ENCODE data around the gene TRMT2A.

Gene TRMT2A

GRCh38 chr22:20093418-20094196 lies 23.4 kb downstream of the TRMT2A start:
- peaks cover 95% of the 10 kb centered on the region for H3K36me3 ChIP-seq (ENCODE audit: insufficient read depth, low read length)
- peaks cover 2% of the 10 kb centered on the region for H3K9me3 ChIP-seq (ENCODE audit: low read length)
- no peak overlapping the region for H3K4me3 ChIP-seq (ENCODE audit: low read length)
- H2AFZ ChIP-seq (ENCODE audit: low read depth, low read length) = no peak overlapping the region
- H3K4me1 ChIP-seq (ENCODE audit: insufficient read depth, low read length) = no peaks in the 10 kb centered on the region
- no peaks in the 10 kb centered on the region for H3K27me3 ChIP-seq (ENCODE audit: insufficient read depth, low read length)

GRCh38 chr22:20092477-20092854 lies 24.6 kb downstream of the TRMT2A start:
- Histone ChIP-seq H3K4me3 (ENCODE audit: low read length) (no peak overlapping the region), H3K27me3 (ENCODE audit: insufficient read depth, low read length) (no peaks in the 10 kb centered on the region), H2AFZ (ENCODE audit: low read depth, low read length) (no peak overlapping the region), H3K4me1 (ENCODE audit: insufficient read depth, low read length) (no peaks in the 10 kb centered on the region), H3K36me3 (ENCODE audit: insufficient read depth, low read length) (peaks cover 97% of the 10 kb centered on the region), H3K9me3 (ENCODE audit: low read length) (peaks cover 2% of the 10 kb centered on the region)

DNA sequence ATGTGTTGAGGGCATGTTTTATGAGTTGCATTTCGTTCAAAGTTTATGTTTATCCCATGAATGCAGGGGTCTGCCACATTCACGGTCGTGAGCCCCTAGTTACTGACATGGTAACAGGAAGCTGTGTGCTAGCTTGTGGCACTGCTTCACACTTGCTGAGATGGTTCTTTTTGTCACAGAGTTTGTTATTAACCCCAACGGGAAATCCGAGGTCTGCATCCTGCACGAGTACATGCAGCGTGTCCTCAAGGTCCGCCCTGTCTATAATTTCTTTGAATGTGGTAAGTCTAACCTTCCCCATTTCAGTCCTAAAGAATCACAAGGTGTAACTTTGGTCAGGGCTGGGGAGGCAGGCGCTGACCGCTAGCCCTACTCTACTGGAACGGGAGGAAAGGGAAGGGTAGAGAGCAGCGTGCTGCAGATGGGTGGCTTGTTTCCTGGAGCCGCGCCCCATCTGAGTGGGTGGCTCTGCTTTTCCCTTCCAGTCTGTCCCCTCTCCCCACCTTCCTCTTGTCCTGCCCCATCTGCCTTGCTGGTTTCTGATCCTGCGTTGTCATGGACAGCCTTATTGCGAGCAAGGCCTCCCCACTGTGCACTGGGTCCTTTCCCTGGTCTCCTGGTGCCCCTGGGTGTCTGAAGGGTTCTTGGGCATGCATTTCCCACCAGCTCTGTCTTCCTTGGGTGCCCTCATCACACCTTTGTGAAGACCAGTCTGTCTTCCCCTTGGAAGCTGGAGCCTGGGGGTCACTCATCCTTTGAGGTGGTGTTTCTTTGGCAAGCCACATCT lies 25.1 kb downstream of the TRMT2A start:
- Histone ChIP-seq H3K4me3 (ENCODE audit: low read length) (no peak overlapping the region), H3K27me3 (ENCODE audit: insufficient read depth, low read length) (no peaks in the 10 kb centered on the region), H3K36me3 (ENCODE audit: insufficient read depth, low read length) (peaks cover 97% of the 10 kb centered on the region), H3K9me3 (ENCODE audit: low read length) (peaks cover 2% of the 10 kb centered on the region), H3K4me1 (ENCODE audit: insufficient read depth, low read length) (no peaks in the 10 kb centered on the region), H2AFZ (ENCODE audit: low read depth, low read length) (no peak overlapping the region)

DNA sequence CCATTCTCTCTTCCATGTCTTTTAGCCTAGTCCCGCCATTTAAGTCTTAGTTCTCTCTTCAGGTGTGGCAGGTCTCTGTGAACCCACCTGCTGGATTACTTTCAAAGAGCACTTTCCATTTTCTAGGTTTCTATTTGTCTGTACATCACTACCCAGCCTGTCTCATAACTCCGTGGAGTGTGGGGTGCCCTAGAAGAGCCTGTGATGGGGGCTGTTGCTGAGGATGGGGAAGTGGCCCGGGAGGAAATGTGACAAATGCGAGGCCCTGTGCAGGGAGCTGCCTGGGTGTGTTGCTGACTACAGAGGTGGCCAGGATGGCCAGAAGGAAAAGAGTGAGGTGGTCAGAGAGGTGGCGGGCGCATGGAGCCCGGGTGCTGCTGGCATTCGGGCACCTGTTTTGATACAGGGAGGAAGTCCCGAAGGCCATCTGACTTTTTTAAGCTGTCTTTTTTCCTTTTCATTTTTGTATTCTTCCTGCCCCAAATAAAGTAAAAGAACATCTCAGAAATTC lies 26.2 kb downstream of the TRMT2A start:
- Histone ChIP-seq H3K4me3 (ENCODE audit: low read length) (no peak overlapping the region), H3K36me3 (ENCODE audit: insufficient read depth, low read length) (peaks cover 98% of the 10 kb centered on the region), H2AFZ (ENCODE audit: low read depth, low read length) (no peak overlapping the region), H3K9me3 (ENCODE audit: low read length) (peaks cover 2% of the 10 kb centered on the region), H3K27me3 (ENCODE audit: insufficient read depth, low read length) (no peaks in the 10 kb centered on the region), H3K4me1 (ENCODE audit: insufficient read depth, low read length) (no peaks in the 10 kb centered on the region)

DNA sequence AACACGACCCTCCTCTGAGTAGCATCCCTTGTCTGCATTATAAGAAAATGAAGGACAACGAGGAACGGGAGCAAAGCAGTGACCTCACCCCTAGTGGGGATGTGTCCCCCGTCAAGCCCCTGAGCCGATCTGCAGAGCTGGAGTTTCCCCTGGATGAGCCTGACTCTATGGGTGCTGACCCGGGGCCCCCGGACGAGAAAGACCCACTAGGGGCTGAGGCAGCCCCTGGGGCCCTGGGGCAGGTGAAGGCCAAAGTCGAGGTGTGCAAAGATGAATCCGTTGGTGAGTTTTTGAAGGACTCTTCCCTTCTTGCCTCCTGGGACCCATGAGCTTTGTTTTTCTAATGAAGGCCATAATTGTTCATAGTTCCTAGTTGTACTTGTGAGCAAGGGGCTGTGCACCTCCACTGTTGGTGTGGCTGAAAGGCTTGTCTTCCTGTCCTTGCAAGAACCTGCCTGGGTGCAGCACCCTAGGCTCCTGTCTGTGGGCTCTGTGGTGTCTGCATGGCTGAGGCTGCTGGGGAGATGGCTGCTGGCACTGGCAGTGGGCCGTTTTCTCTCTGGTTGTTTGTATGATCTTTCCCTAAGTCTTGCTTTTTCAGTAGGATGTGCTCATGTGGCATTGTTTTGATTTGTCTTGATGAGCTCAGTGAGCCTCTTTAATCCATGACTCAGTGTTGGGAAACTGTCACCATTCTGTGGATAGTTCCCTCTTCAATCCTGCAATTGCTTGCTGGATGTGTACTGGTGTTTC lies 26.9 kb downstream of the TRMT2A start:
- H3K9me3 ChIP-seq (ENCODE audit: low read length) = peaks cover 2% of the 10 kb centered on the region
- no peak overlapping the region for H2AFZ ChIP-seq (ENCODE audit: low read depth, low read length)
- no peaks in the 10 kb centered on the region for H3K4me1 ChIP-seq (ENCODE audit: insufficient read depth, low read length)
- H3K36me3 ChIP-seq (ENCODE audit: insufficient read depth, low read length) = peaks cover 96% of the 10 kb centered on the region
- no peak overlapping the region for H3K4me3 ChIP-seq (ENCODE audit: low read length)
- no peaks in the 10 kb centered on the region for H3K27me3 ChIP-seq (ENCODE audit: insufficient read depth, low read length)

- Histone ChIP-seq H2AFZ (ENCODE audit: low read depth, low read length) (no peak overlapping the region), H3K36me3 (ENCODE audit: insufficient read depth, low read length) (peaks cover 89% of the 10 kb centered on the region), H3K4me1 (ENCODE audit: insufficient read depth, low read length) (peaks cover 3% of the 10 kb centered on the region), H3K4me3 (ENCODE audit: low read length) (no peak overlapping the region), H3K9me3 (ENCODE audit: low read length) (peaks cover 2% of the 10 kb centered on the region), H3K27me3 (ENCODE audit: insufficient read depth, low read length) (no peaks in the 10 kb centered on the region)
Observed at GRCh38 chr22:20089226-20089976, 27.6 kb downstream of the TRMT2A start.

- Histone ChIP-seq H3K4me3 (ENCODE audit: low read length) (no peak overlapping the region), H3K4me1 (ENCODE audit: insufficient read depth, low read length) (peaks cover 13% of the 10 kb centered on the region), H3K9me3 (ENCODE audit: low read length) (no peaks in the 10 kb centered on the region), H3K27me3 (ENCODE audit: insufficient read depth, low read length) (no peaks in the 10 kb centered on the region), H3K36me3 (ENCODE audit: insufficient read depth, low read length) (peaks cover 81% of the 10 kb centered on the region), H2AFZ (ENCODE audit: low read depth, low read length) (no peak overlapping the region)
Observed at GRCh38 chr22:20088263-20088648, 28.8 kb downstream of the TRMT2A start.

- Histone ChIP-seq H3K36me3 (ENCODE audit: insufficient read depth, low read length) (peaks cover 83% of the 10 kb centered on the region), H3K9me3 (ENCODE audit: low read length) (no peaks in the 10 kb centered on the region), H3K27me3 (ENCODE audit: insufficient read depth, low read length) (no peaks in the 10 kb centered on the region), H3K4me1 (ENCODE audit: insufficient read depth, low read length) (peaks cover 20% of the 10 kb centered on the region), H2AFZ (ENCODE audit: low read depth, low read length) (no peak overlapping the region), H3K4me3 (ENCODE audit: low read length) (no peak overlapping the region)
Observed at GRCh38 chr22:20087319-20088262, 29.4 kb downstream of the TRMT2A start.

GRCh38 chr22:20086763-20087162 lies 30.3 kb downstream of the TRMT2A start:
- Histone ChIP-seq H3K4me3 (ENCODE audit: low read length) (no peak overlapping the region), H3K9me3 (ENCODE audit: low read length) (no peaks in the 10 kb centered on the region), H3K36me3 (ENCODE audit: insufficient read depth, low read length) (peaks cover 76% of the 10 kb centered on the region), H2AFZ (ENCODE audit: low read depth, low read length) (no peak overlapping the region), H3K27me3 (ENCODE audit: insufficient read depth, low read length) (no peaks in the 10 kb centered on the region), H3K4me1 (ENCODE audit: insufficient read depth, low read length) (peaks cover 23% of the 10 kb centered on the region)

GRCh38 chr22:20086101-20086599 lies 30.9 kb downstream of the TRMT2A start:
- peaks cover 70% of the 10 kb centered on the region for H3K36me3 ChIP-seq (ENCODE audit: insufficient read depth, low read length)
- no peak overlapping the region for H2AFZ ChIP-seq (ENCODE audit: low read depth, low read length)
- no peaks in the 10 kb centered on the region for H3K27me3 ChIP-seq (ENCODE audit: insufficient read depth, low read length)
- no peak overlapping the region for H3K4me3 ChIP-seq (ENCODE audit: low read length)
- H3K4me1 ChIP-seq (ENCODE audit: insufficient read depth, low read length) = peaks cover 29% of the 10 kb centered on the region
- no peaks in the 10 kb centered on the region for H3K9me3 ChIP-seq (ENCODE audit: low read length)

DNA sequence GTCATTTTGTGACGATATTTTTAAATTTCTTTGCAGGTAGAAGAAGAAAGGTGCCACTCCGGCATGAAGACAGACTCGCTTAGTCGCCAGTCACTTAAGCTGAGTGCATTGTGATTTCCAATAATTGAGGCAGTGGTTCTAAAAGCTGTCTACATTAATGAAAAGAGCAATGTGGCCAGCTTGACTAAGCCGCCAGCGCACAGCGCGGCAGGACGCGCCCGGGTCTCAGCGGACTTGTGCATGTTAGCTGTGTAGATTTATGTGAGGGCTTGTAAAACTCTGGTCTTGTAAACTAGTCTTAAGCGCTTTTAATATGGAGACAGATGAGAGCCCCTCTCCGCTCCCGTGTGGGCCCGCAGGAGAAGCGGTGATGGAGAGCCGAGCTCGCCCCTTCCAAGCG lies 31.4 kb downstream of the TRMT2A start:
- Histone ChIP-seq H3K36me3 (ENCODE audit: insufficient read depth, low read length) (peaks cover 65% of the 10 kb centered on the region), H3K4me1 (ENCODE audit: insufficient read depth, low read length) (peaks cover 30% of the 10 kb centered on the region), H2AFZ (ENCODE audit: low read depth, low read length) (no peak overlapping the region), H3K9me3 (ENCODE audit: low read length) (no peaks in the 10 kb centered on the region), H3K27me3 (ENCODE audit: insufficient read depth, low read length) (no peaks in the 10 kb centered on the region), H3K4me3 (ENCODE audit: low read length) (no peak overlapping the region)

All from neuron (in vitro differentiated cells).